Measurements from ENCODE around the gene TMEM178B.

The TMEM178B gene

DNA sequence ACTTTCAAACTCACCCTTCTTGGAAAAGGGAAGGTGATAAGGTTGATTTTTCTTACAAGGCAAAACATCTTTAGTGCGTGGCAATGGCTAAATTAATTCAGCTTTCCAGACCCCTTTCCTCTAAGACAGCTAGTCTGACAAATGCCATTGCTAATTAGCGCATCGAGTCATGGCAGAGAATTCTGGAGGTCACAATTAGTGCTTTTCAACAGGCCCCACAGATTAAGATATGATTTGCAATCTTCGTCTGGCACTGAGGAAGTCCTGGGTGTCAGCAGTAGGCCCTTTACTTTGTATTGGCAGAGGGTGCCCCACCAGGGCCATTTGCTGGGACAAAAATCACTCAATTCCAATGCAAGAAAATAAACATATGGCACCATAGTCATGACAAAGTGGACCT, 288.1 kb downstream of the TMEM178B start:
- Mint-ChIP-seq H3K4me1 (peaks cover 26% of the 10 kb centered on the region), H3K9me3 (no peaks in the 10 kb centered on the region), H3K36me3 (ENCODE audit: low read depth) (no peaks in the 10 kb centered on the region), H3K27me3 (ENCODE audit: low read depth) (peaks cover 7% of the 10 kb centered on the region), H3K27ac (no peak overlapping the region), H3K4me3 (no peak overlapping the region)
- TF ChIP-seq, protein P1, sequence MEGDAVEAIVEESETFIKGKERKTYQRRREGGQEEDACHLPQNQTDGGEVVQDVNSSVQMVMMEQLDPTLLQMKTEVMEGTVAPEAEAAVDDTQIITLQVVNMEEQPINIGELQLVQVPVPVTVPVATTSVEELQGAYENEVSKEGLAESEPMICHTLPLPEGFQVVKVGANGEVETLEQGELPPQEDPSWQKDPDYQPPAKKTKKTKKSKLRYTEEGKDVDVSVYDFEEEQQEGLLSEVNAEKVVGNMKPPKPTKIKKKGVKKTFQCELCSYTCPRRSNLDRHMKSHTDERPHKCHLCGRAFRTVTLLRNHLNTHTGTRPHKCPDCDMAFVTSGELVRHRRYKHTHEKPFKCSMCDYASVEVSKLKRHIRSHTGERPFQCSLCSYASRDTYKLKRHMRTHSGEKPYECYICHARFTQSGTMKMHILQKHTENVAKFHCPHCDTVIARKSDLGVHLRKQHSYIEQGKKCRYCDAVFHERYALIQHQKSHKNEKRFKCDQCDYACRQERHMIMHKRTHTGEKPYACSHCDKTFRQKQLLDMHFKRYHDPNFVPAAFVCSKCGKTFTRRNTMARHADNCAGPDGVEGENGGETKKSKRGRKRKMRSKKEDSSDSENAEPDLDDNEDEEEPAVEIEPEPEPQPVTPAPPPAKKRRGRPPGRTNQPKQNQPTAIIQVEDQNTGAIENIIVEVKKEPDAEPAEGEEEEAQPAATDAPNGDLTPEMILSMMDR (IDR thresholded peaks at IDR 0.05; ENCODE audit: unreplicated experiment in 3 of 3): no peak

DNA sequence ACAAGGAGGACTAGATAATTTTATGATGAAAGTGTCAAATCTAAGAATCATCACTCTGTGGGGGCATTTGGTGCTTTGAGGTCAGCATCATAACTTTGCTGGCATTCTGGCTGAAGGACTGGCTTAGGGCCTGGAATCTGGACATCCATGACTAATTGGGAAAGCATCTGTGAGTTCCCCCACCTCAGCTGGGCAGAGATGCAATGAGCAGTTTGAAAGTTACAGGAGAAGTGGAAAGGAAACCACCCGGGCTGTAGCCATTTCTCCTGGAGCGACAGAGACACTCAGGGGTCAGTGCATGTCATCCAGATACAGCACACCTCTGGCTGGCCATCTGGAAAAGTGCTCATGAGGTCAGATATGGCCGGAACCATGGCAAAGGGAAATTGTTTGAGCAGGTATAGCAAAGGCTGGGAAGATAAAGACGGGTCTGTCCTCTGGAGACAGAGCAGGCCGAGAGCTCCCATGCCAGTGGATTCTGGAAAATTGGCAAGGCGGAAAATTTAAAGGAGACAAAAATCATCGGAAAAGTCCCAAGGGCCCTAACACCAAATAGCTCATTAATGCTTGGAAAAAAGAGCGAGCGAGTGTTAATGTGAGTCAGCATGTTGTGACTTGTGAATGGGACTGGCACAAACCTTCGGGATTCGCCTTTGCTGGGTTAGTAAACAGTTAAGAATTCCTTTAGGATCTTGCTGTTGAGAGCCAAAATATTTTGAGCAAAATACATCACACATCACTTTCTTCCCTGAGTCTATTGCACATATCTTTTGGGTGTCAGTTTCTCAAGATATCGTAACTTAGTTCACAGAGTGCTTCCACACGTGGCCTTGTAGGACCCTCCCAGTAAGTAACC, 288.9 kb downstream of the TMEM178B start:
- TF ChIP-seq, protein P1 (IDR thresholded peaks at IDR 0.05; ENCODE audit: unreplicated experiment in 3 of 3): no peak
- Mint-ChIP-seq H3K27me3 (ENCODE audit: low read depth) (peaks cover 3% of the 10 kb centered on the region), H3K36me3 (ENCODE audit: low read depth) (no peaks in the 10 kb centered on the region), H3K9me3 (no peaks in the 10 kb centered on the region), H3K27ac (no peak overlapping the region), H3K4me1 (peaks cover 30% of the 10 kb centered on the region), H3K4me3 (no peak overlapping the region)

DNA sequence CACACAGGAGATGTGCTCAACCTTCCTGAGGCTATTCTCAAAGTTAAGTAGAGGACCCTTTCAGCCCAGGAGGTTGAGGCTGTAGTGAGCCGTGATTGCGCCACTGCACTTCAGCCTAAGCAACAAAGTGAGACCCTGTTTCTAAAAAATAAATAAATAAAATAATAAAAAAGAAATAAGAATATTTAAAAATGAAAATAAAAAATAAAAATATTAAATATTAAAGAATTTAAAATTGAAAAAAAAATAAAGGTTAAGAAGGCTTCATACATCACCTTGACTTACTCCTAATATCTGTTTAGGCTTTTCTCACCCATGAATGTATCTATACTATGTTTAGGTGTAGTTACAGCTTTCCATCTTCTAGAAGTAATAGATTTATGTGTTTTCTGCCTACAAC, 289.9 kb downstream of the TMEM178B start:
- Mint-ChIP-seq H3K4me1 (peaks cover 36% of the 10 kb centered on the region), H3K9me3 (no peaks in the 10 kb centered on the region), H3K4me3 (no peak overlapping the region), H3K36me3 (ENCODE audit: low read depth) (no peaks in the 10 kb centered on the region), H3K27ac (no peak overlapping the region), H3K27me3 (ENCODE audit: low read depth) (peaks cover 3% of the 10 kb centered on the region)
- TF ChIP-seq, protein P1 (IDR thresholded peaks at IDR 0.05; ENCODE audit: unreplicated experiment in 3 of 3): no peak

DNA sequence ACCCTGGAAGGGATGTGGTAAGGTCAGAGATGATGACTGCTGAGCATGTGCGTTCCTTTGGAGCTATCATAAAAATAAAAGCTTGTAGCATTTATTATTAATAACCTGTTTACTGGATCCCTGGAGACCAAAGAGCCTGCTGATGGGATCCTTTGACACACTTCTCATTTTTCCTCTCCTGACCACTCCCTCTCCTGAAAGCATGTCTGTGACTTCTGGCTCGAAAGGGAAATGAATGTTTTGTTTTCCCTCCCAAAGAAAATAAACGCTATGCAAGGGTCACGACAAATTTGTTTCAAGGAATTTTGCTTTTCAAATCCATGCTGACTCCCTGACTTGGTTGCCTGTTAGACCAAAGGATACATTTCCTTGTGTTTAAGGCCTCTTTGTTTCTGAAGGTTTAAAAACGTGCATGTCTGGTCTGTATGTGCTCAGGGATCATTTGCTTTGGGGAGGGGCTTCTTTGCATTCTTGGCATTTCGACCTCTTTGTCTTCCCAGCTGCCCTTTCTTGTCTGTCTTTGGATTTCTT, 292.3 kb downstream of the TMEM178B start:
- Mint-ChIP-seq H3K4me3 (peak overlapping the region in 2 of 3 experiments; percentile 2 to 7), H3K27ac (peak overlapping the region; percentile 68 to 81 (median 78)), H3K4me1 (peaks cover 46% of the 10 kb centered on the region), H3K27me3 (ENCODE audit: low read depth) (peaks cover 3% of the 10 kb centered on the region), H3K9me3 (no peaks in the 10 kb centered on the region), H3K36me3 (ENCODE audit: low read depth) (no peaks in the 10 kb centered on the region)
- TF ChIP-seq, protein P1 (IDR thresholded peaks at IDR 0.05; ENCODE audit: unreplicated experiment in 3 of 3): no peak

DNA sequence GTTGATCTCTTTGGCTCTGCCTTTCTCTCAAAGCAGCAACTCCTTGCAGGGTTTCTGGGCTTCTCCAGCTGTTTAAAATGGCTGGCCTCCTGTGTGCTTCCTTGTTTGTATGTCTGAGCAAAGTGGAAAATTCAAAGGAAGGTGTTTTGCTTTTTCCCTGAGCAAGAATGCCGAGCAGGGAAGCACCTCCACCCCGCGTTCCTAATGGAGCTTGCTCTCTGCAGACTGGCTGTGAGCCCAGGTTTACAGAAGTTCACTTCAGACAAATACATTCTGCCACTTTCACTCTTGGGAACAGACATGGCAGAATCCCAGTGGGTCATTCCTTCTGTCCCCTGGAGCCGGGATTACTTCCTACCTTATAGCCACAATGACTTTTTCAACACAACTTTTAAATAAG, 295.6 kb downstream of the TMEM178B start:
- no peaks in the 10 kb centered on the region for H3K36me3 Mint-ChIP-seq (ENCODE audit: low read depth)
- peak overlapping the region in 2 of 3 experiments; percentile 58 to 67 for H3K27ac Mint-ChIP-seq
- peaks cover 3% of the 10 kb centered on the region for H3K27me3 Mint-ChIP-seq (ENCODE audit: low read depth)
- TF ChIP-seq, protein P1 (IDR thresholded peaks at IDR 0.05; ENCODE audit: unreplicated experiment in 3 of 3): no peak
- H3K9me3 Mint-ChIP-seq: no peaks in the 10 kb centered on the region
- peaks cover 40% of the 10 kb centered on the region for H3K4me1 Mint-ChIP-seq
- H3K4me3 Mint-ChIP-seq: no peak overlapping the region
